NCI-H1048 (cell line): Measurements from ENCODE around the gene PRAMEF20.

Experiments
- DNase-seq: peaks from one replicate; lab custom pipeline; 2025; lab: John Stamatoyannopoulos, UW

PRAMEF20 gene

DNA sequence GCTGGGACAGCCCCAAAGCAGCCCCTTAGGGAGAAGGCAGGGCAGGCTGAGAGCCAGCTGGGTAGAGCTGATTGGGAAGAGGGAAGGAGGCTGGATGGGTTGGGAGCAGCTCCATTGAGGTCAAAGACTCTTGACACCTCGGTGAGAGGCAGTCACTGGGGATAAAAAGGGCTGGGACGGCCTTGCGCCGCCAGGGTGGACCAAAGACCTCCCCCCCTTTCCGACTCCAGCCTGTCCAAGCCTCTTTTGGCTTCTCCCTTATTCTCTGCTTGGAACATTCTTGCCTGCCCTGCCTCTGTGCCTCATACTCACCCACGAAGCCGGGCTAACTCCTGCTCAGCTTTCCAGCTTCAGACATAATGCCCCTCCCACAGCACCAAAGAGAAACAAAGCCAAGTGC lies 52.4 kb downstream of the PRAMEF20 start:
- no peak for DNase-seq

DNA sequence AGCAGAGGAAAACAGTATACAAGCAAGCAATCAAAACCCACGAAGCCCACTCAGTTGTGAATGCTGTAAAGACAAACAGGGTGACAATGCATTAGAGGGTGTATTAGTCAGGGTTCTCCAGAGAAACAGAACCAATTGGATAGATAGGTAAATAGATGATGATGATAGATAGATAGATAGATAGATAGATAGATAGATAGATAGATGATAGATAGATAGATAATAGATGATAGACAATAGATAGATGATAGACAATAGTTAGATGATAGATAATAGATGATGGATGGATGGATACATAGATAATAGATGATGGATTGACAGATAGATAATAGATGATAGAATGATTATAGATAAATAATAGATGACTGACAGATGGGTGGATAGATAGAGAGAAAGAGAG lies 55.3 kb downstream of the PRAMEF20 start:
- DNase-seq = no peak

DNA sequence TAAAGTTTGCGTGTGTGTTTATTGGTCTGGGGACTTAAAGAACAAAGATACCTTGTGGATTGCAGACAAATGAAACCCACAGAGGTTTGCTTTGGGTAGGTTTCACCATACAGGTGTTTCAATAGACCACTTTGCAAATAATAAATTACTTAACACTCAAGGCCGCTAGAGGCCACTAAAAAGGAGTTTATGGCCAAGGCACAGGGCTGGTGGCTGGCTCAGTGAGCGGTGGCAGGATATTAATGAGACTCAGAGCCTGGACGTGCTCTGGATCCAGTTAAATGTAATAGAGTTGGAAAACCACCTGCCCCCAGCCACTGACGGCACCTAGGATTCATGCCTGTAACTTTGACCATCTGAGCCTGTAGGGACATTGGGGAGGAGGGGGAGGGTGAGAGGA lies 59.1 kb downstream of the PRAMEF20 start:
- DNase-seq = no peak
